ENCODE results near the gene GNAT1. TPM values are rescaled to one million over a fixed set of nuclear protein-coding genes. Genes with fewer than 3 reads are reported as not detected.

The GNAT1 gene
- polyA plus RNA-seq, 3 donors, result not detected

DNA sequence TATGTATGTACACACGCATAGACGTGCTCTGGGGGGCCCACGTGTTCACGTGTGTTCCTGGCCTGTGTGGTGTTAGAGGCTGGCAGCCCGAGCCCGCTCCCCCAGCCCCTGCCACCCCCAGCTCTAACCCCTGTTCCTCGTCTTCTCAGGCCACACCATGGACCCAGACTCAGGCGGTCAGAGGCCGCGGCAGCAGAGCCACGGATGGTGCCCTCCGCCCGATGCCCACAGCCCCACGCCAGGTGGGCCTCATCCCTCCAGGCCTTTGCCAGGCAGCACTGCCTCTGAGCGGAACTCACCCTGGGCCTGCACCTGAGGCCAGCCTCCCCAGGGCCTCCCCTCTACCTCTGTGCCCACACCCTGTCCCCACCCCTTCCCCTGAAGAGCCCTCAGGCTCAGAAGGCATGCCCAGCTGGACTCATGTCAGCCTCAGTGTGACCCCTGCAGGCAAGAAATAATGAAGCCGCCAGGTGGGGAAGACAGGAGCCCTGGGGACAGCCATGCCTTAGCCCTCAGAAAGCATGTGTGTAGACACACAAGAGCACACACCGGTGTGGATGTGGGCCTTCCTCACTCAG lies 16.4 kb upstream of the GNAT1 start:
- no peak for DNase-seq (ENCODE audit: low read depth in 3 of 3, low spot score in 2 of 3)

DNA sequence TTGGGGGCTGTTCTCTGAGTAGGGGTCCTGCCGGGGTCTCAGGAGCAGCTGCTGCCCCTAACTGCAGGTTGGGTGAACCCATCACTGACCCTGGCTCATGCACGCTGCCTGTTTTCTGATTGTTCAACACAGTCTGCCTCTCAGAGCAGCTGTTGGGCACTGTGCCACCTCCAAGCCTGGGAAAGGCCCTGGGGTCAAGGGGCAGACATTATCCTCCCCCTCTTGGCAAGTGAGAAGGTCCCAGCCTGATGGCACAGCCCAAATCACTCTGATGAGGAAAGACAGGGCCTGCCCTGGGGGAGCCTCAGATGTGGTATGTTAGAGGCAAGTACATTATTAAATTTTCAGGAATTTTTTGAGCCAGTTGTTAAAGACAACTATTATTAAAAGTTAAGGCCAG lies 14.1 kb upstream of the GNAT1 start:
- DNase-seq (ENCODE audit: low read depth in 3 of 3, low spot score in 2 of 3), result no peak

DNA sequence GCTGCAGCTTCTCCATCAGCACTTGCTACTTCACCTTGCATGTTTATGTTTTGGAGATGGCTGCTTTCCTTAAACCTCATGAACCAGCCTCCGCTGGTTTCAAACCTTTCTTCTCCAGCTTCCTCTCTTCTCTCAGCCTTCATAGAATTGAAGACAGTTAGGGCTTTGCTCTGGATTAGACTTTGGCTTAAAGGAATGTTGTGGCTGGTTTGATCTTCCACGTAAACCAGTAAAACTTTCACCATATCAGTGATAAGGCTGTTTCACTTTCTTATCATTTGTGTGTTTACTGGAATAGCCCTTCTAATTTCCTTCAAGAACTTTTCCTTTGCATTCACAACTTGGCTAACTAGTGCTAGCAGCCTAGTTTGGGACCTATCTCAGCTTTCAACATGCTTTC lies 11.7 kb upstream of the GNAT1 start:
- no peak for DNase-seq (ENCODE audit: low read depth in 3 of 3, low spot score in 2 of 3)

DNA sequence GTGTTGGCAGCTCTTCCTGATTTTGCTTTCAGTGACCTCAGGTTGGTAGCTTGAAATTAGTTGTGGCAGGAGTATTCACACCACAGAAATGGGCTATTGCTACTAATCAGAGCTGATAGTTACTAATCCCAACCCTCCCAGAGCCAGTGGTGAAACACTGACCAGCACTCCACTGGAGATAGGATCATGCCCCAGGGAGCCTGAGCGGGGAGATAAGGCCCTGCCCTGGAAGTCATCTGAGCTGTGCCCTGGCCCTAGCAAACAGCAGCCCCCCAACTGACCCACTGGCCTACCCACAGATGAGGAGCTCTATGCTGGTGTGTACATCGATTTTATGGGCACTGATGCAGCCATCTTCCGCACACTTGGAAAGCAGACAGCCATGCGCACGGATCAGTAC lies 9.4 kb upstream of the GNAT1 start:
- no peak for DNase-seq (ENCODE audit: low read depth in 3 of 3, low spot score in 2 of 3)

DNA sequence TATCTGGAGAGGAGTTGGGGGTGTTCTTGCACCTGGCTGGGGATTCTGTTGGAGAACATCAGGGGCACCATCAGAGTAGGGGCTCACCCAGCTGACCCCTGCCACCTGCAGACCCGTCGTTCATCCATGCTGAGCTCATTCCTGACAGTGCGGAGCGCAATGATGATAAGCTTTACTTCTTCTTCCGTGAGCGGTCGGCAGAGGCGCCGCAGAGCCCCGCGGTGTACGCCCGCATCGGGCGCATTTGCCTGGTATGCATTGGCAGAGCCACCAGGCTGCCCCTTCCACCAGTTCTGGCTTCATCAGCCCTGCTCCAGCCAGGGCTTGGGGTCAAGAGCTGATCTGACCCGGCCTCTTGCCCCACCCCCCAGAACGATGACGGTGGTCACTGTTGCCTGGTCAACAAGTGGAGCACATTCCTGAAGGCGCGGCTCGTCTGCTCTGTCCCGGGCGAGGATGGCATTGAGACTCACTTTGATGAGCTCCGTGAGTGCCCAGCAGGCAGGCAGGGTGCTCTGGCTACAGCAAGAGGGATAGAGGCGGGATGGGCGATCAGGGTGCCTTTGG lies 8.8 kb upstream of the GNAT1 start:
- no peak for DNase-seq (ENCODE audit: low read depth in 3 of 3, low spot score in 2 of 3)

DNA sequence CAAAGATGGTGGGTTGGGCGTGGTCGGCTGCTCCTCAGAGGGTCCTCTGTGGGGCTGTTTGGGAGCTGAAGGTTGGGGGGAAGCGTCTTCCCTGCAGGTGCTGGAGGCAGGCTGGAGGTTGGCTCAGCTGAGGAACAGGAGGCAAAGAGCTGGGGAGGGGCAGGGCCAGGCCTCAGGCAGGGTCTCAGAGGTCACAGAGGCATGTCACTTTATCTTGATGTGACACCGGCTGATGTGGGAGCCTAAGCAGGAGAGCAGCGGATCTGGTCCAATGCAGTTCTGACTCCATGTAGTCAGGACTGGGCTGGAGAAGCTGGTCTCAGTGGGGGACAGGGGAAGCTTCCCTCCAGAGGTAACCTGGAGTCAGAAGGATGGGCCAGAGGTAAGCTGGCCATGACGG lies 7.7 kb upstream of the GNAT1 start:
- DNase-seq (ENCODE audit: low read depth in 3 of 3, low spot score in 2 of 3), result no peak

DNA sequence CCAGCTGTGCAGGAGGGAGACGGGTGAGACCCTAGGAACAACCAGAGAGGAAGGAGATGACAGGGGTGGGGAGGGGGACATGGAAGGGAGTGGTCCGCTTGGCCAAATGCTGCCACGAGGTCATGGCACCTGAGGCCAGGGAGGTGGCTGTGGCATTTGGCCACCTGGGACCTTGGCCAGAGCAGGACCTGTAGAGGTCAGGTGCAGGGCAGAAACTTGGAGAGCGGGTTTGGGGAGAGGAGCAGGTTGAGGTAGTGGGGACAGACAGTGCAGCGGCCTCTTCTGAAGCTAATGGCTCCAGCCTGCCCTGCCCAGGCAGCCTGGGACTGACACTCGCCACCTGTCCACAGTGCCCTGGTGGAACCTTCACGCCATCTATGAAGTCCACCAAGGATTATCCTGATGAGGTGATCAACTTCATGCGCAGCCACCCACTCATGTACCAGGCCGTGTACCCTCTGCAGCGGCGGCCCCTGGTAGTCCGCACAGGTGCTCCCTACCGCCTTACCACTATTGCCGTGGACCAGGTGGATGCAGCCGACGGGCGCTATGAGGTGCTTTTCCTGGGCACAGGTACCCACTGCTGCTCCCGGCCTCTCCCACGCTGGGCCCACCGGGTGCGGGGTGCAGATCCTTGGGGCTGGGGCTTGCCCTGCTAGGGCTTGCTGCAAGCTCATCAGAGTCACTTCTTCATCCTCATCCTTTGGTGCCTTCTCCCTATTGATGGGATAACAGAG lies 7.0 kb upstream of the GNAT1 start:
- DNase-seq (ENCODE audit: low read depth in 3 of 3, low spot score in 2 of 3), result no peak

DNA sequence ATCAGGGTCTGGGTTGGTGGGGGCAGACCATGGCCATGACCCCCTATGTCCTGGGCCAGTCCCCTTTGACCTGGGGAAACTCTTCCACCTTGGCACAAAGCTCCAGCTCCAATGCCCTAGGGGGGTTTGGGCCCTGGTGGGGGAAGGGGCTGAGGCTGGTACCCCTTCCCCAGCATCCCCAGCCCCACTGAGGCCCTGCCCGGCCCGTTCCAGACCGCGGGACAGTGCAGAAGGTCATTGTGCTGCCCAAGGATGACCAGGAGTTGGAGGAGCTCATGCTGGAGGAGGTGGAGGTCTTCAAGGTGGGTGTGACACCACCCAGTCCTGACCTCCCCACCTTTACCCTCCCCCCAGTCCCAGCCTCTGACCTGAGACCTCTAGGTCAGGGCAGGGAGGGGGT lies 6.2 kb upstream of the GNAT1 start:
- DNase-seq (ENCODE audit: low read depth in 3 of 3, low spot score in 2 of 3), result no peak

DNA sequence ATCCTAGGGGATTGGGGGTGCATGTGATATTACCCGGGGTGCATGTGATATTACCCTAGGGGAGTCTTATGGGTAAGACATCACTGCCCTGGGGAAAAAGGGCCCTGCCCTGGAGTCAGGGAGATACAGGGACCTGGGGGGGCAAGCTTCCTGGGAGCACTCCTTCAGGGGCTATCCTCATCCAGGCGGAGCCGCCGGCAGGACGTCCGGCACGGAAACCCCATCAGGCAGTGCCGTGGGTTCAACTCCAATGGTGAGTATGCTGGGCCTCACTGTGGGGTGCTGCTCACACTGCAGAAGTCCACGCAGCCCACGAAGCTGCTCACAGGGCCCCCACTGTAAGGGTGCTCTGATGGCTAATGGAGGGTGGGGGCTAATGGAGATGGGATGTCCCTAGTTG lies 5.3 kb upstream of the GNAT1 start:
- DNase-seq (ENCODE audit: low read depth in 3 of 3, low spot score in 2 of 3), result no peak

DNA sequence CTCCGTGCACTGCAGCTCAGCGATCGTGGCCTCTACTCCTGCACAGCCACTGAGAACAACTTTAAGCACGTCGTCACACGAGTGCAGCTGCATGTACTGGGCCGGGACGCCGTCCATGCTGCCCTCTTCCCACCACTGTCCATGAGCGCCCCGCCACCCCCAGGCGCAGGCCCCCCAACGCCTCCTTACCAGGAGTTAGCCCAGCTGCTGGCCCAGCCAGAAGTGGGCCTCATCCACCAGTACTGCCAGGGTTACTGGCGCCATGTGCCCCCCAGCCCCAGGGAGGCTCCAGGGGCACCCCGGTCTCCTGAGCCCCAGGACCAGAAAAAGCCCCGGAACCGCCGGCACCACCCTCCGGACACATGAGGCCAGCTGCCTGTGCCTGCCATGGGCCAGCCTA lies 3.7 kb upstream of the GNAT1 start:
- no peak for DNase-seq (ENCODE audit: low read depth in 3 of 3, low spot score in 2 of 3)

DNA sequence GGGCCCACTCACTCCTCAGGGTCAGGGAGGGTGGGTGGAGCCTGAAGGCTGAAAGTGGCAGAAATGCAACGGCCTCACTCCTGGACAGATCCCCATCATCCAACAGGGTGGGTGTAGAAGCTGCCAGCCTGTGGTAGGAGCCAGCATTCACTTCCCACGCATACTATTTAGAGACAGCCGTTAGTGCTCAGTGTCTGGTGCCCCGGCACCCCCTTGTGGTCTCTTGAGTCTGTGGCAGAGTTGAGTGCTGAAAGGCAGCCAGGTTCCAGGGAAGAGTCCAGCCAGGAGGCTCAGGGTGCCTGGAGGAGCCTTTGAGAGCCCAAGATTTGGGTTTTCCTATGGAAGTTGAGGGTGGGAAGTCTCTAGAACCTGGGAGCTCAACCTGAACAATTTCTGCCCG lies 2.1 kb upstream of the GNAT1 start:
- no peak for DNase-seq (ENCODE audit: low read depth in 3 of 3, low spot score in 2 of 3)

DNA sequence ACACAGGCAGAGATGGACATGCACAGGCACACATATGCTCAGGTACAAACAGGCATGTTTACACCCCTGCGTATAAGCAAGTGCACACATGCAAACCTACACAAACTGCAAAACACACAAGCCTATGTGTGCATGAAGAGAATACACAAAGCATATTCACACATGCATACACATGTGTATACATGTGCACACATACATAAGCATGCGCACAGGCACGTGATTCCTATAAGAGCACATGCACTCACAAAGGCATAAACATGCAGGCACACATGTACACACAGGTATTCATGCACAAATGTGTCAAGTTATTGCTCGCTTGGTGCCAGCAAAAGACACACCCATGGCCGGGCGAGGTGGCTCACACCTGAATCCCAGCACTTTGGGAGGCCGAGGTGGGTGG lies 1.4 kb upstream of the GNAT1 start:
- no peak for DNase-seq (ENCODE audit: low read depth in 3 of 3, low spot score in 2 of 3)

DNA sequence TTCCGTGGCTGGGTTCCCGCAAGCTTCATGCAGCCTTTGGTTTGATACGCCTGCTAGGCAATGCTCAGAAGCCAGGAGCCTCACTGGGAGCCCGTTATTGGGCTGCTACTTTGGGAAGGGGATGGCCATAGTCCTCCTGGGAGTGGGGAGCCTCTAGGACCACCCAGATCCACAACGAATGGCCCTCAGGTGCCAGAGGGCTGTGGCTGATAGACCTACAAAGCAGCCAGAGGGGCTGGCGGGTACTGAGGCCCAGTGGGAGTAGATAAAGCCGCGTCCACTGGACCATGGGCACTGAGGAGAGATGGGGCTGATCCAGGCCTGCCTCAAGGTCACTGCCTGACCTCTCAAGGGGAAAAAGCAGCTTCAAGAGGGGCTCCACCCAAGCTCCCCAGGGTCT lies 714 bp downstream of the GNAT1 start:
- no peak for DNase-seq (ENCODE audit: low read depth in 3 of 3, low spot score in 2 of 3)

DNA sequence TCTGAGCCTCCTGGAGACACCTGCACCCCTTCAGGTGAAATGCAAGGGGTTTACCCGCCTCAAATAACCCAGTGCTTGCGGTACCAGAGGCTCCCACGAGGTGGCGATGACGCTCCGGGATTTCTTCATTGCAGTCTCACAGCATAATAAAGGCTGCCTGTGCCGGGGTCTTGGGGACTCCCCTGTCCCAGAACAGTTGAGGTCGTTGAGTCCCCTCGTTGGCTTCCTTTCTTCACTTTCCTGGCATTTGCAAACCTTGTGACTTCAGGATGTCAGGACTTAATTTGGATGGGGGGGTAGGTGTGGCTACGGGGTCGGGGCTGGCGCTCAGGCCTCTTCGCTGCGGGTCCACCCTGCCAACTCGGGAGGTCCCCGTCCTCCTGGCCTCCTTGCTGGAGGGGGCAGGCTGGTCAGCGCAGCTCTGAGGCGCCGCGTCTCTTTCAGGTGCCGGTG lies 1.3 kb downstream of the GNAT1 start:
- DNase-seq (ENCODE audit: low read depth in 3 of 3, low spot score in 2 of 3), result peak in 1 of 3 donors; percentile 58

DNA sequence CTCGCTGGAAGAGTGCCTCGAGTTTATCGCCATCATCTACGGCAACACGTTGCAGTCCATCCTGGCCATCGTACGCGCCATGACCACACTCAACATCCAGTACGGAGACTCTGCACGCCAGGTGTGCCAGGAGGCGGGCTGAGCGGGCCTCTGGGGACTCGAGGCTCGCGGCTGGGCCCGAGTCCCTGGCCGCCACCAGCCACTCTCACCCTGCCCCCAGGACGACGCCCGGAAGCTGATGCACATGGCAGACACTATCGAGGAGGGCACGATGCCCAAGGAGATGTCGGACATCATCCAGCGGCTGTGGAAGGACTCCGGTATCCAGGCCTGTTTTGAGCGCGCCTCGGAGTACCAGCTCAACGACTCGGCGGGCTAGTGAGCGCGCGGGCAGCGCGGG lies 1.9 kb downstream of the GNAT1 start:
- DNase-seq (ENCODE audit: low read depth in 3 of 3, low spot score in 2 of 3), result no peak

DNA sequence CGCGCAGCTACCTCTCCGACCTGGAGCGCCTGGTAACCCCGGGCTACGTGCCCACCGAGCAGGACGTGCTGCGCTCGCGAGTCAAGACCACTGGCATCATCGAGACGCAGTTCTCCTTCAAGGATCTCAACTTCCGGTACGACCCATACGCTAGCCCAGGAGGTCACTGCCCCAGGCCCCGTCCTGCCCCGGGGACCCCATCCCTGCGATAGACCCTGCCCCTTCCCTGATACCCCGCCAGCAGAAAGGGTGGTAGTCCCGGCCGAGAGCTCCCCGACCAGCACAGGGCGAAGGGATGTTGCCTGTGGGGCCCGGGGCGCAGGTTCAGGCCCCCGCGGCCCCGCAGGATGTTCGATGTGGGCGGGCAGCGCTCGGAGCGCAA lies 2.3 kb downstream of the GNAT1 start:
- no peak for DNase-seq (ENCODE audit: low read depth in 3 of 3, low spot score in 2 of 3)

DNA sequence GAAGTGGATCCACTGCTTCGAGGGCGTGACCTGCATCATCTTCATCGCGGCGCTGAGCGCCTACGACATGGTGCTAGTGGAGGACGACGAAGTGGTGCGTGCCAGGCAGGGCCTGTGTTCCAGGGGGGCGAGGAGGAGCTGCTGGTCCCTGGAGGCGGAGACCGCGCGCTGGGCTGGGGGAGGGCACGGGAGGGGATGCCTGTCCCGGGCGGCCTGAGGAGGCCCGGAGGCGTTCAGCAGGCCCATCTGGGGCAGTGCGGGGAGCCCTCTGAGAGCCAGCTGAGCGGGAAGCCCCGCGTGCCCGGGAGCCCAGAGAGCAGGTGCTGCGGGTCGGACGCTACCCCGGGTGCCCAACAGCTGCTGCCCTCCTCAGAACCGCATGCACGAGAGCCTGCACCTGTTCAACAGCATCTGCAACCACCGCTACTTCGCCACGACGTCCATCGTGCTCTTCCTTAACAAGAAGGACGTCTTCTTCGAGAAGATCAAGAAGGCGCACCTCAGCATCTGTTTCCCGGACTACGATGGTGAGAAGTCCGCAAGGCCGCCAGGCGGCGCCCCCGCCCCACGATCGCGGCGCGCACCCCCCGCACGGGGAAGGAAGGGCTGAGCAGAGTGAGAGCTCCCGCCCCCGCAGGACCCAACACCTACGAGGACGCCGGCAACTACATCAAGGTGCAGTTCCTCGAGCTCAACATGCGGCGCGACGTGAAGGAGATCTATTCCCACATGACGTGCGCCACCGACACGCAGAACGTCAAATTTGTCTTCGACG lies 2.9 kb downstream of the GNAT1 start:
- no peak for DNase-seq (ENCODE audit: low read depth in 3 of 3, low spot score in 2 of 3)

DNA sequence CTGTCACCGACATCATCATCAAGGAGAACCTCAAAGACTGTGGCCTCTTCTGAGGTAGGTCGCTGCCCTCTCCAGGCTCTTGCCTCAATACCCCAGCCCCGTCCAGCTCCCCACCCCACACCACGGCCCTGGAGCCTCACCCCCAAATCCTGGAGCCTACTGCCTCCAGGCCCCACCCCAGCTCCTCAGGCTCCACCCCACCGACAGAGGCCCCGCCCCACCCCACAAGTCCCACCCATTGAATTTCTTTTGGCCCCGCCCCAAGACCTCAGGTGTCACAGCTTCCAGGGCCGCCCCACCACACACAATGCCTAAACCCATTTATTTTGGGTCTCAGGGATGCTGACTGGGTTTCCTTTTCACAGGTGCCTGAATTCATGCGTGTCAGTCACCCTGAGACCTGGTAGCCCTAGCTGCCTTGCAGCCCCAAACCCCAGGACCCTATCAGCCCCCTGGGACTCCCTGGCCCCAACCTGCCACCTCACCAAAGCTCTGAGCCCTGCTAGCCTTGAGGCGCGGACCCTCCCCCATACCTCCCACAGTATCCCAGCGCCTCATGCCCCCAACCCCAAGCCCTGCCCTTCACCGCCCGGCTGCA lies 3.6 kb downstream of the GNAT1 start:
- DNase-seq (ENCODE audit: low read depth in 3 of 3, low spot score in 2 of 3), result no peak

DNA sequence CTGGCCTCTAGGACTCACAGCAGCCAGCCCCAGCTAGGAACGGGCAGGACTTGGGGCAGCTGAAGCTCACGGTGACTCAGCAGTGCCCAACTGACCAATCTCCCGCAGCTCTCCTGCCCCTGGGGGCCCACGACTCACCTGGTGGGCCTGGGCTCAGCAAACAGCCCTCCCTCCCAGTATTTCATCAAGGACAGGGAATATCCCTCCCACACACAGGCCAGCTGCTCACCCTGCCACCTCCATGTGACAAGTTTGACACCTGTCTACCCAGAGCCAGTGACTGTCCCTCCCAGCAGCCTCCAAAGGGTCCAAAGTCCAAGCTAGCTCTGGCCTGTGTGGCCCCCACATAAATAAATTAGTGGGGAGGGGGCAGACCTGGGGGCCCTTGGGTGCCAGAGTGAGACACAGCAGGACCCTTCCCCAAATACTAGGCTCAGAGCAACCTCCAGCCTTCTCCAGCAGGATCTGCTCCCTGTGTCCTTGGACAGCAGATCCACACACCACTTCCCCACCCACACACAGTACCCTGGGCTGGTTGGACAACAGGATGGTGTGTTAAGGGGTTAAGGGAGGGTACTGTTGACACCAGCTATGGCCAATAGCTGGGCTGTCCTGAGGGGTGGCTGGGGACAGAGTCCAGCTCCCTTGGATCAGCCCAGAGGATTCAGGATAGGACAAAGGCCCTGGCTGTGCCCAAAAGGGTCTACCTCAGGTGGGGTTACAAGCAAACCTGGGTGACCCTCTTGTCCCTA lies 4.3 kb downstream of the GNAT1 start:
- no peak for DNase-seq (ENCODE audit: low read depth in 3 of 3, low spot score in 2 of 3)

DNA sequence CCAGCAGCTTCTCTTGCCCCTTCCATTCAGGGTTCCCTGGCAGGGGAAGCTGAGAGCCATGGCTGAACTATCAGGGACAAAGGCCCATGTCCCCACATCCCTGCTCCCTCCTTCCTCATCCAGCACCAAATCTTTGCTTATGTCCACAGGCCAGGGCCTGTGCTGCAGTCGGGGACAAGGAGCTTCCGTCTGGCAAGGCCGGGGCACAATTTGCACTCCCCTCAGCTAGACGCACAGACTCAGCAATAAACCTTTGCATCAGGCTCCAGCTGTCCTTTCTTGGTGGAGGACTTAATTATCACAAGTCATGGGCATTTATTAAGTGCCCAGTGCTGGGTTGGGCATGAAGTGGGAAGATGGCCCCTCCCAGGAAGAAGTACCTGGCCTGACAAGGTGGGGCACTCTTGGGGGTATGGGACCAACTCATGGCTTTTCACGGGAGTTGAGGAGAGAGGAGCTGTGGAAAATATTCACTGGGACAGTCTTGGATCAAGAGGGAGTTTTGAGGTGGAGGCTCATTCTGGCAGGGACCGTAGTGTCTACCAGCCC lies 4.9 kb downstream of the GNAT1 start:
- no peak for DNase-seq (ENCODE audit: low read depth in 3 of 3, low spot score in 2 of 3)

Data from right renal cortex interstitium (tissue), 3 donors.